Limb (tissue), 2 donors: ENCODE data around the gene SGIP1.

Experiments
- DNase-seq, 2 donors: peaks; one replicate each; pipeline ENCODE4 v3.0.0-alpha.2; 2016; ENCODE audit errors: extremely low spot score in 2 of 2

The SGIP1 gene

DNA sequence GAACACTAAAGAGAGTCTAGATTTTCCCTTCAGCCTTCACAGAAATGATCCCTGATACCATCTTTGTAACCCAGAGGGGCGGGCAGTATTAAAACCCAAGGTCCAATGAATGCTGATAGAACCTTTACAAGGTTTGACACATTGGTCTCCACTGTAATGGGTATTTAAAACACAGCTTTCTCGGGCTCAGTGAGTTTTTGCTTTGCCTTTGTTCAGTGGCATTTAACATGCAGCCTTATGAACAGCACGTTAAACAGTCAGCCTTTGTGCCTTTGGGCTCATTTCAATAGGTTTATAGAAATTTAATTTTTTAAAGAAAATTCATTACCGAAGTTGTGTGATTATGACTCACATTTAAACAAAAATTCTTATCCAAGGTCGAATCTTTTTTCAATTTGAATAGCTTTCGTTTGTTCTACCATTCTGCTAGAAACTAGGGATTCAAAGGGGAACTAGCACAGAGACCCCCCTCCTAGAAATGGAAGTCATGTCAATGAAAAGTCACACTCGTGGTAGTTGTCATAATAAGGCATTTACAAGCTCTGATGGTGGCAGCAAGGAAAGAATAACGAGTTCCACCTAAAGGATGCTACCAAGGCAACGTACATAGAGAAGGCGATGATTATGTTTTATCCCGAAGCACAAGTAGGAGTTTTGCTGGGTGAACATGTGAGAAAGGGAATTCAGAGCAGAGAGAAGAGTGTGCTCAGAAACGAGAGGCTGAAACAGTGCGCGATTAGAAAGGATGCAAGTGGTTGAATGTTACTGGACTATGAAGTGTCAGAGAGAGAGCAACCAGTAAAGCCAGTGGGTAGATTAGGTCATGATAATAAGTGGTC, 66.2 kb downstream of the SGIP1 start:
- DNase-seq: no peak

DNA sequence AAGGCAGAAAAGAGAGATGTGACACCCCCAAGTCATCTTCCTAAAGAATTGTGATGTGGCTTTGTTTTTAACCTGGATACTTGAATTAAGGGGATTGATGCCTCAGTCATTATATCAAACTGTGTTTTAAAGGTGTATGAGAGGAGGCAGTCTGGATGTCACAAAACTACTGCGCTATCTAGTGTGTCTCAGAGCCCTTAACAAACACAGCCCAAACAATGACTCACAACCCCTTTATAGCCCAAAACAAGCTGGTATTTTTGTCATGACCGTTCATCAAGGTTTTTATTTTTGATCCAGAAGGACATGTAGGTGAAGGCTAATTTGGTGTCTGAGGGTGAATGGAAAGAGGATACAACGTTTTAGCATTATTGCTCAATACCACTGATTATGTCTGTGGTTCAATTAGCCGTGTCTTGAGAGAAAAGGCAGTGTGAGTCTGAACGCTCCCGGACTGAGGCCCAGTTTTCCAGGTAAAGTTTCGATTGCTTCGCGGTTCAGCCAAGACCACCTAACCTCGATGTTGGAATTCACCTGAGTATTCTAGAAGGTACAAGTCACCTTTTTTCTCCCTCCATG, 71.6 kb downstream of the SGIP1 start:
- no peak for DNase-seq

DNA sequence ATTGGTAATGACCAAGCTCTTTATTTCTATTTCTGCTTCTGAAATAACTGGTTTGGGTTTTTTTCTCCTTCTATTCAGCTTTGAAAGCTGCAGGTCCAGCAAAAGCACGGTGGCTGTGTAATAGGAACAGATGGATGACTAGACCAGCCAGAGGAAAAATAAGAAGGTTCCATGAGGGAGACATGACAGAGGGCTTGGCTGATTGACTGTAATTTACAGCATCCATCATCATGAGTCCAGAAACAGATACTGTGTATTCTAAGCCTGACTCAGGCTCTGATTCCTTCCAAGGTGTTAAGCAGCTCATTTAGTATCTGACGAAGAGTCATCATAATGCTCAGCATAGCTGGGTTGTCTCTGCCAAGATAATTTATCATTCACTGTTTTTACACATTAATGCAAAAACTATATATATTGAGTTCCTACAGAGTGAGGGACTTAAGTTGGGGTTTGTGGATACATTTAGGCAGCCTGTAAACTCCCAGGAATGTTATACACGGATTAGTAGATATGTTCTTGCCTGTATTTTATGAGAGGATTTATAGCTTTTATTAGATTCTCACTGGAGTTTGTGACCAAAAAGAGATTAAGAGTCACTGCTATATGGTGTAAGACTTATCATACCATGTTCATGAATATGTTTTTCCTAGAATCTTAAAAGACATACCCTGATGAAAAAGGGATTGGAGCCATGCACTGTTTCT, 72.6 kb downstream of the SGIP1 start:
- no peak for DNase-seq

DNA sequence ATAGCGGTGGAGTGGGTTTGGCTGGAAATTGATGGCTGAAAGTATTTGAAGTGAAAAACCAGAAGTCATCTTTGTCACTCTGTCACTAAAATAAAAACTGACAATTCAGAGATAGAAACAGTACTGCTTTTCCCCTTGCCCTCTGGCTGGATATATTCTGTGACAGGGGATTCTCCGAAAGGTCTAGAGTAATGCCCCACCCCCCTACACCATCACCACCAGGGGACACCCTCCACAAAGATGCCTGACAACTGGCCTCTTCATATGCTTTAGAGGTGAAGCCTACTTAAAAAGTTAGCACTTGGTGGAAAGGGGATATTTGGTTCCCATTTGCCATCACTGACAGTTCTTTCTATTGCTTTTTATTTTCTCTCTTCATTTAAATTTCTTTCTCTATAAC, 73.5 kb downstream of the SGIP1 start:
- DNase-seq: no peak

DNA sequence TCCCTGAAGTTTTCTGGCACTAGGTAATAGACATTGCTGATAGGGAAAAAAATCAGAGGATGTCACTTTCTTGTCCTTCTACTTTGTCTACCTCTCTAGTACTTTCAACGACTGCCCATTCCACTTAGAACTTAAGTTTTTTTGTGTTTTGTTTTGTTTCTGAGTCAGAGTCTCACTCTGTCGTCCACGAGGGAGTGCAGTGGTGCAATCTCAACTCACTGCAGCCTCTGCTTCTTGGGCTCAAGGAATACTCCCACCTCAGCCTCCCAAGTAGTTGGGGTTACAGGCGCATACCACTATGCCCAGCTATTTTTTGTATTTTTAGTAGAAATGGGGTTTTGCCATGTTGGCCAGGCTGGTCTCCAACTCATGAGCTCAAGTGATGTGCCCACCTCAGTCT, 79.2 kb downstream of the SGIP1 start:
- no peak for DNase-seq

DNA sequence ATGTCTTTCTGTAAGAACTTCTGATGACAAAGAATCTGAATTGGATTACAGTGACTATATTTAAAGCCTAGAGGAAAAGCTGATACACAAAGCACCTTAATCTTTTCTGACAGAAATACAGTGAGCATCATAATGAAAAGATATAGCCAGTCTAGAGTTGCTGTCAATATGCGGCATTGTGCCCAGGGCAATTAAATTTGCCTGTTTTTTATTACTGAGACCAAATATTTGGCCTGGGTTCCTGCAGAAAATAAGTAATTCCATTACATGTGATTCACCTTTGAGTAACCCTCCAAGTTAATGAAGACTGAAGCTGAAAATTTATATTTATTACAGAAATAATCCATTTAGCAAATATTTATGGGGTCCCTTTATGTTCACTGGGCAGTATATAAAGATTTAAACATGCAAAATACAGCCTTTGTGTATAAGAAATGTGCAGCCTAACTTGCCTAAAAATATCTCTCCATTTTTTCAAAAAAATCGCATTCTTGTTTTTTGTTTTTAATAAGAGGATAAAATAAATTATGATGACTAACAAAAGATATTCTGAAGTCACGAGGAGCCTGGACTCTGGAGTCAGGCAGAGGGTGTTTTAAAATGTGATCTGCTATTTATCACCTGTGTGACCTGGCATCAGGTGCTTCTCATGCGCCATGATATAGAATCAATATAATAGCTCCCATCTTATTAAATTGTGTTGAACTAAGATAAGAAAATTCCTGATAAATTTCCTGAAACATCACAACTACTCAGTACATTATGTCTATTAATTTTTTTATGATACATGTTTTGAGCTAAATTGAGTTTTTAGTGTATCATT, 83.6 kb downstream of the SGIP1 start:
- no peak for DNase-seq

DNA sequence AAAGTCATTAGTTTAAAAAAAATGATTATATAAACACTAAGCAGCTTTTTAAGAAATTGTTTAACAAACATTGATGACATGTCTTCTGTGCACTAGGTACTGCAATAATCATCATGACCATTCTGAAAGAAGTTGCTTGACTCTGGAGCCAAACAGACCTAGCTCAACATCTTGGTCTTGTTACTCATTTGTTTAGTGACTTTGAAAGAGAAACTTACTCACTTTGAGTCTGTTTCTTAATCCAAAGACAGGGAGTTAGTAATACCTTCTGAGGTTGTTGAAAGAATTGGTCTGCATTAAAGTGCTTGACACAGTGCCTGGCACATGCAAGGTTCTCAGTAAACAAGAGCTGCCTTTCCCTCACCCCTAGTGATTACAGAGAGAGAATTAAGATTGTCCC, 84.4 kb downstream of the SGIP1 start:
- no peak for DNase-seq

DNA sequence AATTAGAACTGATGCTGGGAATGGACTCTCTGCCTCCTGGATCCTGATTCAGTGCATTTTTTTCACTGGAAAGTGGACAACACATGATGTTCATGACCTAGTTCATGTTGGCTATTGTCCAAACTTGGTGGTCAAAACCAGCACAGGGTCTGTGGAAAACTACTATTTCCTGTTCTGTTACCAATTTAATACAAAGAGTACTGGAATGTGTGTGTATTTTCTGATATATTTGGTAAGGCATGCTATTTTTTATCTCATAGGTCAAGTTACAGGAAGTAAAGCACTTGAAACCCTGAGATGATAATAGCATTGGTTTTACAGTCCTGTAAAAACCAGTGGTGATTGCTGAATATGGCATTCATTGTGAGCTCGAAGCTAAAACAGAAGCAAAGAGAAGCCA, 89.9 kb downstream of the SGIP1 start:
- no peak for DNase-seq

DNA sequence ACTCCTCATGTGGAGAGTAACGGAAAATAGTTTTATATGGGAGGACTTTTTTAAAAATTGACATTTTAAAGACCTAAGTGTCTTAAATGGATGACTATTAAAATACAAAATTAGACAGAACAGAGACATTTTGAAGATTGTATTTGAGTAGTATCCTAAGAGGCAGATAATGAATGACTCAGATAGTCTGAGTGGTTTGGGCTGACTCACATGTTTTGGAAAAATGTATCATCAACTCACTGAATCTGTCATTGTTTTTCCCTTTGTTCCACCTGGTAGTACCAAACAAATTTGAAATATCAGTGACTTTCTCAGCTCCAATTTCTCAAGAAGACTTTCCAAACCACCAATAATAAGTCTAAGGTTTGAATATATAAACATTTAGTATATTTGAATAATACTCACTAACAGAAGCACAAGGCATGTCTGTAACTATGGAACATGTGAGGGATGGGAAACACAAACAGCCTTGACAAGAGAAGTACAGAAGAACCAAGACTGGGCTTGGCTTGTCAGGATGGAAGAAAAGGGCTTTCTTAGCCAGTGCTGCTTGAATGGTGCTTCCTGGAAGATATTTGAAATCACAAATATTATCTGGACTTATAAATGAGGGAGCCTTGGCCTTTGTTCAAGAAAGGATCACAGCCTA, 90.6 kb downstream of the SGIP1 start:
- DNase-seq: no peak

DNA sequence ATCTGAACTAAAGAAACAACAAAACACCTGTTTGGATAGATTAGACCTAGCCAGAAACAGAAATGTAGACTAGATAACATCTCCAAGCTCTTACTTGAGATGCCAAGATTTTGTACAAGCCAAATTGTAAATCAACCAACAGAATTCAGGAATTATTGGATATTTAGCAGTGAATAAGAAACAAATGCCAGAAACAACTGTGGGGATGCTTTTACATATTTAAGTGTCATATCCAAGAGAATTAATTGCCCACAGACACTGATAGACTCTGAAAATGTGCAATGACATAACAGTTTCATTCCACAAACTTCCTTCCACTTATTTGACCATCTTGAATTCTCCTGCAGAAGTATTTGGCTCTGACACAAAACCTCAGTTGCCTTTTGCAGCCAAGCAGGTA, 92.3 kb downstream of the SGIP1 start:
- DNase-seq: no peak

DNA sequence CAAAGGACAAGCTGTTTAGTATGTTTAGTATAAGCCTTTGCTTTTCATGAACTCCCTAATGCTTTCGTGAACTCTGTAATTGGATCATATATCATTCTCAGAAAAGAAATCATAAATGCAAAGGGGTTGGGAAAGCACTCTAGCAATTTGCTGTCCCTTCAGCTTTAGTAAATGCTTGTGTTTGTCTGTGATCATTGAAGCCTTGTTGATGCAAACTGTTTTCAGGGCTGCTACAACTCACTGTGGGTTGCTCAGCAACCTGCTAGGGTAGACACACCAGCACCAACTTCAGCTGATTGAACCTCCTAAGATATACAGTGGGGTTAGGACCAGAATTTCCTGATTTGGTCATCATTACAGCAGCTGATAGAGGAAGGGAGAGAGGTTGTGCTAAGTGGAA, 95.0 kb downstream of the SGIP1 start:
- DNase-seq: no peak

DNA sequence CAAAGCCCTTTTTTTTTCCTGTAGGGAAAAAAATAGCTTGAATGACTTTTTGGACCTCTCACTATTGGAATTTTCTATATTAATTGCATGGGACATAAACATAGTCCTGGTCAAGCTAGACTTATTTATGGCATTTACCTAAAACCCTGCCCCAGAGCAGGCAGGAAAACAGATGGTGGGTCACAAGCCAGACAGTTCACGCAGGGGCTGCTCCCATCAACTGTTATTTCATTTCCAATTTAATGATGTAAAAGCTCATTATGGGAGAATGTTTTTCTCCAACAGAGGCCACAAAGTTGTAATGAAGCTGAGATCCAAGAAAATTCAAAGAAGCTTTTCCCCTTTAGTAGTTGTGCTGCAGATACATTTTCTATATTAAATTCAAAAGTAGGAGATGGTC, 99.2 kb downstream of the SGIP1 start:
- no peak for DNase-seq

DNA sequence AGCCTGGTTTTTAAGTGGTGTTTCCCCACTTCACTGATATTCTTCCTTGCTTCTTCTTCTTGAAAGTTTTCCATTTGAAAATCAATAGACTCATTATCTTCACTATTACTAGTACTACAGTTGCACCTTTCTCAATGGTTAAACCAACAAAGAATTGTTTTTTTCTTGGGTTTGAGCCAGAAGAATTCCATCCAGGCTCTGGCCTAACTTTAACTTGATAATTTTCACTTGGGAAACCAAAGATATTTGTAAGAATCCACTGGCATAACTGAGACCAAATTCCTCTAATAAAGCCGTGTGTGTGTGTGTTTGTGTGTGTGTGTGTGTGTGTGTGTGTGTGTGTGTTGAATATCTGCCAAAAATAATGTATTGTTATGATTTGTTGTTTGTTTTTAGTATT, 103.2 kb downstream of the SGIP1 start:
- DNase-seq: no peak

DNA sequence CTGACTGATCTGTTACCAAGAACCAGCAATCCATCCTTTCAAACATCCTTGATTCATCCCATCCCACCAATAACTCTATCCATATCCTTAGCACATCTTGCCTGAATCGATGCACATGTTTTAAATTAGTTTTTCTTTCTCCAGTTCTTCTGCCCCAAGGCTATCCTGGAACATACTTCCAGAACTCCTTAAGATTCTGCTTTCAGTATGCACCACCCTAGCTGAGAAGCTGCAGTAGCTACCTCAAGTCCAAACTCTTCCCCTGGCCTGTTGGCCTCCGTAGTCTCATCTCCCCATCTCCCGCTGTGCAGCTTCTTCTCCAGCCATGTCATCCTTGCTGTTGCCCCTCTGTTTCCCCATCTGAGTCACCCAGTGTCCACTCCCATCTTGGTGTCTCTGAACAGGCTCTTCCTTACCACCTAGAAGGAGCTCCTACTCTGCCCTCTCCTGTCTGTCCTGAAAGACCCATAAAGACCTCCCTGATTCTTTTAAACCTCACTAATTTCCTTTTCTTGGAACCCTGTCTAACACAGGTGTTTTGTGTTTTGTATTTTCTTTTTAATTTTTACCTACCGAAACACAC, 108.0 kb downstream of the SGIP1 start:
- no peak for DNase-seq

DNA sequence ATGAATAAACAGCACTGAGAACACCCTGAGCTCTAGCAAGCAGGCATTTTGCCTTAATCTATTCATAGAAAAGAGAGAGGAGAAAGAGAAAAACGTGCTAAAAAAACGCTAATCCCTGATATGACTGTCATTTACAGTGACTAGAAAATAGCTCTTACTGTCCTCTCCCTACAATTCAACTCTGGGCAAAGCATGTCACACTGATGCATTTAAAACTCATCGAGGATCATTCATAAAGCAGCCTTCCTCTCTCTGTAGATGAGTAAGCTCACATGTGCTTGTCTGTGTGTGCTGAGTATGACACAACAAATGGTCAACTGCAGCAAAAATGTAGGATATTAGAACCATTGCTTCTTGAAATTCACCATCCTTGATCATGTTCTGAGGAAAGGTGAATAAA, 109.0 kb downstream of the SGIP1 start:
- DNase-seq: no peak

DNA sequence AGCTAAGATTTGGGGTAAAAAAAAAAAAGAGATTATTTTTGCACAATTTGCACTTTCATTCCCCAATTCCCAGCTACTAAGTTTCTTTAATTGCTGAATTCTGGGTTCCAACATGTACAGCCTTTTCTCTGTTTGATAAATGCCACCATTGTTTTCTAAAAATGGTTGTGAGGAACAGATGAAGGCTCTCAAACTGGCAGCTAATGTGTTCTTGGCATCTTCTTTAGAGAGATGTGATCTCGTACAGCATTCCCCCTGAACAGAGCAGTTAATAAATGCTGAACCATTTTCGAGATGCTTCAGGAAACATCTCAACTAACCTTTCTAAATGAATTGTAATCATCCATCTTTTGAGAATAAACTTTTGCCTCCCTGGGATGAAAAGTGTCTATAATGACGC, 110.4 kb downstream of the SGIP1 start:
- DNase-seq: no peak

DNA sequence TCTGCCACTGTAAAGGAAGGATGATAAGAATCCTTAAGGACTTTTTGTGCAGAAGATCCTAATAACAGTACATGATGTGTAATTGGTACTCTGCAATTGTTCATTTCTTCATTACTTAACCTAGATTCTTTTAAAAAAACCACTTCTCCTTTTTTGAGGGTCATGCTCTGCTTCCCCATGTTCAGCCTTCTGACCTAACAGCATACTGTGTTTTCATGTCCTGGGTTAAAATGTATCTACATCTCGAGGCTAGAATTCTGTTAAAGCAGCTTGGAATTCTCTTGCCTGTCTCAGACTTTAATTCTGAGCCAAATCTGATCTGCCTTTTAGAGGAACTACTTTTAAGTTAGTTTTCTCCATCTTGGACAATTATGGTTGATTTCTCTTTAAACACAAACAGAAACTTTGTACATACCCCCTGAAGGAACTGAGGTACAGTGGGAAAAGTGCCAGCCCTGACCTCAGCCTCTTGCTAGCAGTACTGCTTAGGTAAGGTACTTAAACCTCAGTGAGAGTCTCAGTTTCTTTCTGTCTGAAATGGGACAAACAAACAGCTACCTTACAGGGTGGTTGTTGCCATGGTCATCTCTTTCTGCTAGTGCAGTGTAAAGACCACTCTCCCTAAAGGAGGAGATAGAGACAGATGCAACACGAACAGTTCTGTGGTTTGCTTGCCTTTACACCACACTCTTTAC, 115.1 kb downstream of the SGIP1 start:
- DNase-seq: no peak

DNA sequence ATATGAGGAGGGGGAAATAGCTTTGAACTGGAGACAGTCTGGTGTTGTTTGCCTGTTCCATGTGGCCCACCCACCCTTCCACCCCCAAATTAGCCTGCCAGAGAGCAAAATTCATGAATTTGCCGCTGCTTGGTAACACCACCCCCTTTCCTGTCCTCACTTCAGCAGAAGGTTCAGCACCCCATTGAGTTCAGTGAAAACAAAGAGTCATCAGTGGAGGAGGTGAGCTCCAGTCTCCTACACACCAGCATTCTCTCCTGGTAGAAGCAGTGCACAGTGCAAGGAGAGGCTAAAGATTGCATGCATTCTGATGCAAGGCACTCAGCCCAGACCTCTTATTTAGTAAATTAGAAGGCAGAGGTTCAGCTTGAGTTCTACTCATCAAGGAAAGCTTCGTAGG, 118.6 kb downstream of the SGIP1 start:
- DNase-seq: no peak

DNA sequence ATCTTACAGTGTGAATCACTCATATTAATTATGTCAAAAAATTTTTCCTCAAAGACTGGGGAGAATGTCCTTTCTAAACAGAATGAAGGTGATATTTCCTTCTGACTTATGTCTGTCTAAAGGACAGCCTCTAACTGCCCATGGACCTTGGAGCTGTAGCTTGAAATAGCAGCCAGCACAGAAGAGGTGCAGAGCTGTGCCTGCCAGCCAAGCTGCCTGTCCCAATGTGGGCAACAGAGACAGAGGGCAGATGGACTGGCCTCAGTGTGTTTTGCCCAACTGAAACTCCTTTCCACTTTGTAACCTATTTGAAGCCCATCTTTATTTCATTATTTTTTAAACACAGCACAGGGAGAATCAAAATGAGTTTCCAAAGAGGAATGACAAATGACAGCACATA, 120.7 kb downstream of the SGIP1 start:
- no peak for DNase-seq

DNA sequence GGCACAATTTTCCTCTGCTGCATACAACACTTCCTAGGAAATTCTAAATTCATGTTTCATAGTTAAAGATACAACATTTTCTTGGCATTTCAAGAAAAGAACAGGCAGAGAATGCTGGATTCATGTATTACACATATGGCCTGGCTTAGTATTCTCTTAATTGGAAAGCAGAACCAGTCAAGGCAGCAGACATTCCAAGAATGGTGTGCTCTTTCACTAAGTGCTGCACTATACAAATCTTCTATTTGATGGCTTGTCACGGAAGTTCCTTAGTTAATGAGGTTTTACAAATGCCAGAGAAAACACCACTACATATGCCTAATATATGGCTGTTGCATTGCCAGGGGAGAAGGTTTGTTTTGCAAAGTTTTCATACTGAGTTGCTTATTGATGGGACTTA, 137.5 kb downstream of the SGIP1 start:
- no peak for DNase-seq
